K562 (cell line): ENCODE results near the gene PCNX4. TPM values are rescaled to one million over a fixed set of nuclear protein-coding genes. Genes with fewer than 3 reads are reported as not detected.

Source experiments
- KLF6 ChIP-seq: fragments of 250-450 bp; sonication (Bioruptor Pico); IDR thresholded peaks from 2 replicates; pipeline ENCODE4 v1.4.0; 2020; ENCODE audit warnings: mild to moderate bottlenecking, moderate library complexity, borderline replicate concordance
- MAFG ChIP-seq: fragments of 450-650 bp; conservative IDR thresholded peaks from 2 replicates; pipeline ENCODE4 v1.6.1; 2016; ENCODE audit warnings: missing genetic modification characterization, missing compliant biosample characterization
- NCOR1 ChIP-seq: fragments of 450-650 bp; IDR thresholded peaks from 2 replicates; pipeline ENCODE4 v1.6.1; 2016; ENCODE audit warnings: mild to moderate bottlenecking, moderate library complexity
- NFIC ChIP-seq: fragments of 450-650 bp; IDR thresholded peaks from 2 replicates; pipeline ENCODE4 v1.6.1; 2017; ENCODE audit warnings: mild to moderate bottlenecking, inconsistent platforms
- SP1 ChIP-seq: sonication (generic); formaldehyde crosslinking; IDR thresholded peaks from 2 replicates; pipeline ENCODE4 v1.8.1; 2022; ENCODE audit warnings: mild to moderate bottlenecking, missing genetic modification reagents
- SRSF3 ChIP-seq: fragments of 200-400 bp; formaldehyde crosslinking; IDR thresholded peaks from 2 replicates; pipeline ENCODE4 v1.6.1; 2016; ENCODE audit warnings: mild to moderate bottlenecking, low read length, moderate library complexity; ENCODE audit not compliant: insufficient read depth
- ZBTB1 ChIP-seq: sonication (generic); formaldehyde crosslinking; IDR thresholded peaks from 2 replicates; pipeline ENCODE4 v1.8.1; 2023; ENCODE audit warnings: missing genetic modification reagents, low read depth, mild to moderate bottlenecking, borderline replicate concordance
- ZNF586 ChIP-seq: fragments of 450-650 bp; formaldehyde crosslinking; conservative IDR thresholded peaks from 2 replicates; pipeline ENCODE4 v1.4.0; 2020; ENCODE audit warnings: mild to moderate bottlenecking, moderate library complexity
- polyA plus RNA-seq, 8 experiments: library from polyadenylated mRNA; depleted of rRNA in 4 of 8; stranded (reverse) in 5 of 8; unstranded in 3 of 8; fragments of >200 nt; fragmentation: Nextera tagmentation in 2 of 8; fragmentation: Illumina TruSeq in 1 of 8; extraction: Ambion mirVana in 2 of 8; extraction: Trizol in 1 of 8; gene quantifications; 2 replicates each; pipeline versions ENCODE4 v1.2.1 to v1.2.3, GENCODE V29; 2011 to 2014; ENCODE audit warnings: inconsistent platforms in 1 of 8, missing spikeins in 1 of 8
- total RNA-seq, 7 experiments: library from RNA; depleted of rRNA in 6 of 7; stranded (reverse); fragments of >200 nt in 6 of 7; fragmentation: Illumina TruSeq in 2 of 7; extraction: Trizol in 2 of 7; gene quantifications; 2 replicates each; pipeline versions ENCODE4 v1.2.1 to v1.2.3, GENCODE V29; 2011 to 2021; ENCODE audit warnings: low replicate concordance in 1 of 7
- TF ChIP-seq, protein P1 (sequence below): sonication (generic); formaldehyde crosslinking; IDR thresholded peaks from 2 replicates; pipeline ENCODE4 v1.4.0; 2020; ENCODE audit warnings: mild to moderate bottlenecking, missing genetic modification reagents
- TF ChIP-seq, protein P2 (sequence below): fragments of 250-450 bp; sonication (Bioruptor Pico); IDR thresholded peaks from 2 replicates; pipeline ENCODE4 v1.5.0; 2021; ENCODE audit warnings: mild to moderate bottlenecking, moderate library complexity
- TF ChIP-seq, protein P3 (sequence below): fragments of 250-450 bp; sonication (Bioruptor Pico); IDR thresholded peaks from 2 replicates; pipeline ENCODE4 v1.4.0; 2020; ENCODE audit warnings: mild to moderate bottlenecking, moderate library complexity
- TF ChIP-seq, protein P4 (sequence below): fragments of 200-800 bp; sonication (Bioruptor generic); IDR thresholded peaks from 2 replicates; pipeline ENCODE4 v1.6.1; 2017; ENCODE audit warnings: missing genetic modification characterization, missing compliant biosample characterization
- TF ChIP-seq, protein P5 (sequence below): sonication (generic); formaldehyde crosslinking; IDR thresholded peaks from 2 replicates; pipeline ENCODE4 v1.8.1; 2022; ENCODE audit warnings: missing genetic modification reagents
- TF ChIP-seq, protein P6 (sequence below): fragments of 450-650 bp; formaldehyde crosslinking; IDR thresholded peaks from 2 replicates; pipeline ENCODE4 v1.4.0; 2022; ENCODE audit warnings: mild to moderate bottlenecking, moderate library complexity

Gene PCNX4
- total and polyA plus RNA-seq, 9 of the 15 experiments (the other 6 are each of a cell fraction or from before 2014, with no cell fraction given) = 10.0 to 41.2 (median 22.4) TPM

DNA sequence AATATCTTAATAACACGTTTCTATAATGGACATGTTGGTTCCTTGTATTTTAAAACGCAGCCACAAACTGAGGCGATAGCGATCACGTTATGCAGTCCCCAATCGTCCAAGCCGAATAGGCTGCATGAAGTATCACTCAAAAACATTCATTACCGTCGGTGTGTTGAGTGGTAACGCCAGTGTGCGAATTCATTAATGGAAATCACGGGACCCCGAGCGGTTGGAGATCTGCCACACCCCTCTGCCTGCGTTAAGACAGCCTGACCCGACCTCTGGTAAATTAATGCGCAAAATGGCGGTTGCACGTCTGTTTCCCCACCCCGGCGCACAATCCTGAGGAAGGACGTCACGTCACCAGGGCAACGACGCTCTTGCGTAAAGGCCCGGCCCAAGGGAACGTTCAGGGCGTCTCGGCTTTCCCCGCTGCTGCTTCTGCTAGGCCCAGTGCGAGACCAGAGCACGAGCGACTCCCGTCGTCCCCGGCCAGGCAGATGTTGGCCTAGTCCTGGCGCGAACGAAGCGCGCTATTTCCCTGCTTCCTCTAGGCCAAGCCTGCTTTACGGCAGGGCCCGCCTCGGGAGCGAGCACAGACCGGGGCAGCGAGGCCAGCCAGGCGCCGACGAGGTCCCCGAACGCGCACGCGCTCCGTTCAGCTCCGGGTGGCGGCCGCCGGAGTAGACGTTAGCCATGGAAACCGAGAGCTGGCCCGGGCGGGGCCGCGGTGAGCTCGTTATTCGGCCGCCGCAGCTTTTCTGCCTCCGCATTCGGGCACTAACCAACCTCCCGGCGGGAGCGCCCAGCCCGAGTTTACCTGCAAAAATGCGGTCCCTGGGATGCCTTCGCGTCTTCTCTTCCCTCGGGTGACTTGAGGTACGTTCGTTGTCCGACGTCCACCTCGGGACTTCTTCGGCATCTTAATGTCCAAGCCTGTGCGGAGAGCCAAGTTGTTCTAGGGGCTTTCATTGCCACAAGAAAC lies at the start of gene PCNX4 (continued):
- TF ChIP-seq, protein P1, sequence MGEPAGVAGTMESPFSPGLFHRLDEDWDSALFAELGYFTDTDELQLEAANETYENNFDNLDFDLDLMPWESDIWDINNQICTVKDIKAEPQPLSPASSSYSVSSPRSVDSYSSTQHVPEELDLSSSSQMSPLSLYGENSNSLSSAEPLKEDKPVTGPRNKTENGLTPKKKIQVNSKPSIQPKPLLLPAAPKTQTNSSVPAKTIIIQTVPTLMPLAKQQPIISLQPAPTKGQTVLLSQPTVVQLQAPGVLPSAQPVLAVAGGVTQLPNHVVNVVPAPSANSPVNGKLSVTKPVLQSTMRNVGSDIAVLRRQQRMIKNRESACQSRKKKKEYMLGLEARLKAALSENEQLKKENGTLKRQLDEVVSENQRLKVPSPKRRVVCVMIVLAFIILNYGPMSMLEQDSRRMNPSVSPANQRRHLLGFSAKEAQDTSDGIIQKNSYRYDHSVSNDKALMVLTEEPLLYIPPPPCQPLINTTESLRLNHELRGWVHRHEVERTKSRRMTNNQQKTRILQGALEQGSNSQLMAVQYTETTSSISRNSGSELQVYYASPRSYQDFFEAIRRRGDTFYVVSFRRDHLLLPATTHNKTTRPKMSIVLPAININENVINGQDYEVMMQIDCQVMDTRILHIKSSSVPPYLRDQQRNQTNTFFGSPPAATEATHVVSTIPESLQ = peak; percentile 87; the same call in 1 of the 2 replicates
- TF ChIP-seq, protein P2, sequence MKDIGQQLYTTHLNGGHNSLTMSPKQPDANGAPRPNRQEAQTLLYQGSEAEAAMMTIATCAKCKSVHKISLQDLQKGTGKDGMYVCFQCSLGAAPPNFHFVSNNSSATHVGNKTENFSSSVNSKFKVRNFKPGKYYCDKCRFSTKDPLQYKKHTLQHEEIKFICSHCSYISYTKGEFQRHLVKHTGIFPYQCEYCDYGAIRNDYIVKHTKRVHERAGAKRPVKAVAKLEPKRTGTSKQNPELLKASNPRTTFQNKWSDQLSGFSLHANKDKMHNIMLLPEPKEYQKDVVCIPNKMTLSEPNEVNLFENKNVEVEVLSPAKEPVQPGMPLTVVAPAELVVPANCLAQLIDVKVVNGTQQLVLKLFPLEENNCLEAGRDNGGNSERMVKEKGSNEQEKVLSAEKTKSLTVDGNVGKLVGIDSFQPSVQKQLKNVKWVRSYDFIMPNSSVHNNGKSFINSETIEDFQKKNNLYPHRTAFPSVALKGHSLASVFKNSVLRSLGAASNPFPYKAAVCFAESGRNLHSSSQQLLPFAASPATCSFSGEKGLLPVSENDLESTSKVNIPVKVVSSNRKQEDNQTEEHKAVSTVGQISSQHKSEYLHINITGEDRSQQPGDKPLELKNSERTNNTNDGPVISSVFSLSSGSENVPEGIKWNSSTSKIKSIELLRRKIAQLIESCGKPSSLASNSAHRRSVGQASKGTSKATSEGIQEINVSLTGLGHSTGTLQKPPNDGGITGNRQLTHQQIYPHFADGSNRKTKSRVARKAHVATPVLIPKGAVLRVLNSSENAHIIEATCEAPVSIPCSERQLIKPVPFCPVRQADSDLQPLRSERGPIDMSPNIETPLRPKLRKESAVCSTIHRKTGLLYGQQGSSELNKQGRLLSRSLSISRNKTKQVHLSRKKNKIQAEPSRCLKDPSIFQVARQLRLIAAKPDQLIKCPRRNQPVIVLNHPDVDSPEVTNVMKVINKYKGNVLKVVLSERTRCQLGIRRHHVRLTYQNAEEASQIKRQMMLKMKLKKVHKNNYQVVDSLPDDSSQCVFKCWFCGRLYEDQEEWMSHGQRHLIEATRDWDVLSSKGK (CRISPR knock-in tag) = no peak
- TF ChIP-seq SP1 (CRISPR knock-in tag) (peak; percentile 65), ZBTB1 (no peak), NCOR1 (no peak), NFIC (peak; percentile 38; the same call in 1 of the 2 replicates), SRSF3 (no peak), KLF6 (CRISPR knock-in tag) (peak; percentile 74; the same call in 1 of the 2 replicates), MAFG (tag) (no peak), ZNF586 (no peak)
- TF ChIP-seq, protein P3, sequence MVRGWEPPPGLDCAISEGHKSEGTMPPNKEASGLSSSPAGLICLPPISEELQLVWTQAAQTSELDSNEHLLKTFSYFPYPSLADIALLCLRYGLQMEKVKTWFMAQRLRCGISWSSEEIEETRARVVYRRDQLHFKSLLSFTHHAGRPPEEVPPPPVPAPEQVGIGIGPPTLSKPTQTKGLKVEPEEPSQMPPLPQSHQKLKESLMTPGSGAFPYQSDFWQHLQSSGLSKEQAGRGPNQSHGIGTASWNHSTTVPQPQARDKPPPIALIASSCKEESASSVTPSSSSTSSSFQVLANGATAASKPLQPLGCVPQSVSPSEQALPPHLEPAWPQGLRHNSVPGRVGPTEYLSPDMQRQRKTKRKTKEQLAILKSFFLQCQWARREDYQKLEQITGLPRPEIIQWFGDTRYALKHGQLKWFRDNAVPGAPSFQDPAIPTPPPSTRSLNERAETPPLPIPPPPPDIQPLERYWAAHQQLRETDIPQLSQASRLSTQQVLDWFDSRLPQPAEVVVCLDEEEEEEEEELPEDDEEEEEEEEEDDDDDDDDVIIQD (CRISPR knock-in tag) = no peak
- TF ChIP-seq, protein P4, sequence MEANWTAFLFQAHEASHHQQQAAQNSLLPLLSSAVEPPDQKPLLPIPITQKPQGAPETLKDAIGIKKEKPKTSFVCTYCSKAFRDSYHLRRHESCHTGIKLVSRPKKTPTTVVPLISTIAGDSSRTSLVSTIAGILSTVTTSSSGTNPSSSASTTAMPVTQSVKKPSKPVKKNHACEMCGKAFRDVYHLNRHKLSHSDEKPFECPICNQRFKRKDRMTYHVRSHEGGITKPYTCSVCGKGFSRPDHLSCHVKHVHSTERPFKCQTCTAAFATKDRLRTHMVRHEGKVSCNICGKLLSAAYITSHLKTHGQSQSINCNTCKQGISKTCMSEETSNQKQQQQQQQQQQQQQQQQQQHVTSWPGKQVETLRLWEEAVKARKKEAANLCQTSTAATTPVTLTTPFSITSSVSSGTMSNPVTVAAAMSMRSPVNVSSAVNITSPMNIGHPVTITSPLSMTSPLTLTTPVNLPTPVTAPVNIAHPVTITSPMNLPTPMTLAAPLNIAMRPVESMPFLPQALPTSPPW = peak; percentile 40
- TF ChIP-seq, protein P5, sequence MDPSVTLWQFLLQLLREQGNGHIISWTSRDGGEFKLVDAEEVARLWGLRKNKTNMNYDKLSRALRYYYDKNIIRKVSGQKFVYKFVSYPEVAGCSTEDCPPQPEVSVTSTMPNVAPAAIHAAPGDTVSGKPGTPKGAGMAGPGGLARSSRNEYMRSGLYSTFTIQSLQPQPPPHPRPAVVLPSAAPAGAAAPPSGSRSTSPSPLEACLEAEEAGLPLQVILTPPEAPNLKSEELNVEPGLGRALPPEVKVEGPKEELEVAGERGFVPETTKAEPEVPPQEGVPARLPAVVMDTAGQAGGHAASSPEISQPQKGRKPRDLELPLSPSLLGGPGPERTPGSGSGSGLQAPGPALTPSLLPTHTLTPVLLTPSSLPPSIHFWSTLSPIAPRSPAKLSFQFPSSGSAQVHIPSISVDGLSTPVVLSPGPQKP (CRISPR knock-in tag) = no peak
- TF ChIP-seq, protein P6, sequence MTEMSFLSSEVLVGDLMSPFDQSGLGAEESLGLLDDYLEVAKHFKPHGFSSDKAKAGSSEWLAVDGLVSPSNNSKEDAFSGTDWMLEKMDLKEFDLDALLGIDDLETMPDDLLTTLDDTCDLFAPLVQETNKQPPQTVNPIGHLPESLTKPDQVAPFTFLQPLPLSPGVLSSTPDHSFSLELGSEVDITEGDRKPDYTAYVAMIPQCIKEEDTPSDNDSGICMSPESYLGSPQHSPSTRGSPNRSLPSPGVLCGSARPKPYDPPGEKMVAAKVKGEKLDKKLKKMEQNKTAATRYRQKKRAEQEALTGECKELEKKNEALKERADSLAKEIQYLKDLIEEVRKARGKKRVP (CRISPR knock-in tag) = no peak
